ENCODE results near the gene CASP8. TPM values are rescaled to one million over a fixed set of nuclear protein-coding genes. Genes with fewer than 3 reads are reported as not detected.
A peak's percentile ranks its signal among the peaks of the same experiment; 100 is the strongest.

Gene CASP8
- total and polyA plus RNA-seq, 7 experiments from 2014 or later = 38.9 to 159 (median 93.2) TPM

DNA sequence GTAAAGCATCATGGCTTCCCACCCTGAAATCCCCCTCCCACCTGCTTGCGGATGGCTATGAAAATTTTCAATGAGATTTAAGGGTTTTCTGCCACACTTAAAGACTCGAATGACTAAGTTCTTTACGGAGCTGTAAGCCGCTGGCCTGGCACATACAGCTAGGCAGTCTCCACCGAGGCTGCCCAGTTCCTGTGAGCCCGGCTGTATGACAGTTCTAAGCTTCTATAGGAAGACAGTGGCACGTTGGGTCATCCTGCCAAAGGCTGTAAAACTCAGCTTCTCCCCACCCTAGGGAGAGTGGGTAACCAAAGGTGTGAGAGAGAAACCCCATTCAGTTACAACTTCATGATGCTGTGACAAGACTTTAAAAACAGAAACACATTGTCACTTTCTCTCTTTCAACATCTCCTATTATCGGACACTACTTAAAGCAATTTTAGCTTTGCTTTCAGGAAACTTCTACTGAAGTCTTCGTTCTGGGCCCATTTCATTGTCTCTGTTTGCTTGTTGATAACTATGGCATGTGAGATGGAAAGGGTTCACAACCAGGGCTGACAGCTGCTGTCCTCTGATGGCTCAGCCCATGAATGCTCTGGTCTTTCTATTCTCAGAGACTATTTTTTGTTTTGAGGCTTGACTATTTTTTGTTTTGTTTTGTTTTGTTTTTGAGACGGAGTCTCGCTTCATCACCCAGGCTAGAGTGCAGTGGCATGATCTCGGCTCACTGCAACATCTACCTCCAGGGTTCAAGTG lies 7.1 kb downstream of the CASP8 start:
- DNase-seq (no peak), ATAC-seq (peak; percentile 43)
- intact Hi-C loops (cut with micrococcal nuclease) = no loop called here
- POLR2A ChIA-PET = interaction anchor here (0.6 to 1.5 kb wide), 5 partner anchors 11 to 35 kb away, joined by 3 to 5 read pairs (median 4); no protein-coding TSS in a partner anchor
- Mint-ChIP-seq H3K9me3 (no peaks in the 10 kb centered on the region), H3K27ac (peak overlapping the region in 8 of 9 donors; percentile 10 to 89 (median 70)), H3K4me1 (peaks cover 64 to 95% (median 92%) of the 10 kb centered on the region in 7 donors), H3K36me3 (peaks cover 13 to 45% (median 37%) of the 10 kb centered on the region in 5 donors), H3K4me3 (peak overlapping the region in 5 of 10 donors; percentile 6 to 24 (median 10)), H3K27me3 (no peaks in the 10 kb centered on the region)
- Histone ChIP-seq H3K27ac (ENCODE audit: low read depth, low read length) (peak overlapping the region; percentile 11), H3K36me3 (ENCODE audit: control insufficient read depth in 2 of 3, insufficient read depth in 3 of 3, low read length in 3 of 3) (peaks cover 18 to 57% (median 26%) of the 10 kb centered on the region in 3 experiments), H3K27me3 (ENCODE audit: control insufficient read depth in 2 of 2, insufficient read depth in 2 of 2, low read length in 2 of 2) (no peaks in the 10 kb centered on the region), H3K4me3 (ENCODE audit: low read length) (no peak overlapping the region), H3K9me3 (ENCODE audit: control insufficient read depth in 2 of 3, low read length in 3 of 3) (no peaks in the 10 kb centered on the region), H3K4me1 (ENCODE audit: control insufficient read depth in 2 of 2, insufficient read depth in 2 of 2, low read length in 2 of 2) (peaks cover 50 to 85% of the 10 kb centered on the region in 2 donors)
- CTCF ChIA-PET = interaction anchor here (1.0 to 1.6 kb wide), 2 partner anchors 35 to 96 kb away, joined by 3 to 5 read pairs; no protein-coding TSS in a partner anchor

DNA sequence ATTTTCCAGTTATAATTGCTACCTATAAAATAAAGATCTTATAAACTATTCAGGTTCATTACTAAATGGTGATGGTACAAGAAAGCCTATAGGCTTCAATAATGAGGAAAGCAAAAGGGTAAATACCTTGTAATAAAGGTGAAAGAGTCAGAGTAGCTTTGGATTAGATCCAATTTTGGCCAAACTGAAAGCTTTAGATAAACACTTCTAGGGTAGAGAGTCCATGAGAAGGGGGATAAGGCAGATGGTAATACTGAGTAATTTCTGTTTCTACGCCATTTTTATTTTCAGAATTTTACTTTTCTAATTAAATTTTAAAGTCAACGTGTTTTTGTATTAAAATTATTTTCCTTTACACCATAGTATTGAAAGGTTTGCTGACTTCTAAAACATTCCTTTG lies 9.4 kb downstream of the CASP8 start:
- no peak for DNase-seq
- Mint-ChIP-seq H3K27ac (peak overlapping the region in 7 of 9 donors; percentile 14 to 89 (median 70)), H3K4me1 (peaks cover 52 to 88% (median 83%) of the 10 kb centered on the region in 7 donors), H3K4me3 (no peak overlapping the region), H3K36me3 (peaks cover 17 to 60% (median 47%) of the 10 kb centered on the region in 5 donors), H3K27me3 (no peaks in the 10 kb centered on the region), H3K9me3 (no peaks in the 10 kb centered on the region)
- CTCF ChIA-PET = interaction anchor here (0.6 to 2.6 kb wide), 5 partner anchors 8 to 174 kb away, joined by 4 to 9 read pairs (median 4); partner anchors contain the start of gene CASP8
- Histone ChIP-seq H3K4me3 (ENCODE audit: low read length) (no peak overlapping the region), H3K36me3 (ENCODE audit: control insufficient read depth in 2 of 3, insufficient read depth in 3 of 3, low read length in 3 of 3) (peaks cover 14 to 80% (median 43%) of the 10 kb centered on the region in 3 experiments), H3K4me1 (ENCODE audit: control insufficient read depth in 2 of 2, insufficient read depth in 2 of 2, low read length in 2 of 2) (peaks cover 27 to 84% of the 10 kb centered on the region in 2 donors), H3K27me3 (ENCODE audit: control insufficient read depth in 2 of 2, insufficient read depth in 2 of 2, low read length in 2 of 2) (no peaks in the 10 kb centered on the region), H3K9me3 (ENCODE audit: control insufficient read depth in 2 of 3, low read length in 3 of 3) (no peaks in the 10 kb centered on the region), H3K27ac (ENCODE audit: low read depth, low read length) (peak overlapping the region; percentile 14)
- ATAC-seq = no peak
- POLR2A ChIA-PET = interaction anchor here (0.6 to 1.3 kb wide), 4 partner anchors 8 to 59 kb away, joined by 3 to 6 read pairs (median 3); partner anchors contain the start of gene CASP8
- intact Hi-C loops (cut with micrococcal nuclease) = loop anchor here in 1 of 2 donors (5.0 kb wide), 1 partner anchor 32 kb away; no protein-coding TSS in a partner anchor

DNA sequence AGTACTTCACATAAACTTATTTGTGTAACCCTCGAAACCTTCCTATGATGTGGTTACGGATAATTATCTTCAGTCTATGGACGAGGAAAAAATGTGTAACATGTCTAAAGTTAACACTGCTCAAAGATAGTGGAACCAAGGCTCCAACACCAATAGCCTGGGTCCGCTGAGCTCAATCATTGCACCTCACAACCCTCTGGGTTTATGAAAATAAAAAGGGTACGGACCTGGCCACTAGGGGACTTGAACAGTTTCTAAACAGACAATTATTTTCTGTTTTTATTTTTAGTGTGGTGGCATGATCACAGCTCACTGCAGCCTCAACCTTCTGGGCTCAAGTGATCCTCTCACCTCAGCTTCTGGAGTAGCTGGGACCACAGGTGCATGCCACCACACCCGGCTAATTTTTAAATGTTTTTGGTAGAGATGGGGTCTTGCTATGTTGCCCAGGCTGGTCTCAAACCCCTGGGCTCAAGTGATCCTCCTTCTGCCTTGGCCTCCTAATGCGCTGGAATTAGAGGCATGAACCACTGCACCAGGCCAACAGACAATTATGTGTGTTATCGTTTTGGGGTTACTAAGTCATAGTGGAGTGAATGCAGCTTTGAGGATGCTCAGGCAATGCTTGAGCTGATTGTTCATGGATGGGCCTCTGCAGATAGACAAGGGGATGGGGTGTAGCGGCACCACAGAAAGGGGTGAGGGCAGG lies 10.1 kb downstream of the CASP8 start:
- peak overlapping the region in 6 of 10 donors; percentile 3 to 32 (median 16) for H3K4me3 Mint-ChIP-seq

DNA sequence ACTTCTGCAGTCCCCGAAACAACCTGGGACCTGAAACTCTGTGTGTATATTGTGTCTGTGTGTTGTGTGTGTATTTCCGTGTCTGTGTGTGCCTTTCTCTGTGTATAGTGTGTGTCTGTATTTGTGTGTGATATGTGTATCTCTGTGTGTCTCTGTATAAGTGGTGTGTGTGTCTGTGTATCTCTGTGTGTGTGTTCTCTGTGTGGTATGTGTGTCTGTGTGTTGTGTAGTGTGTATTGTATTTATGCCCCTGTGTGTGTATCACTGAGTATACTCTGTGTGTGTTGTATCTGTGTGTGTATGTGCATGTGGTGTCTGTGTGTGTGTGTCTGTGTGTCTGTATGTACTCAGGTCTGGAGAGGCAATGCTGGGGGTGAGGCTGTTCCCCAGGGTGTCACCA lies 11.6 kb downstream of the CASP8 start:
- DNase-seq (no peak), ATAC-seq (no peak)
- intact Hi-C loops (cut with micrococcal nuclease) = loop anchor here in 1 of 2 donors (1.0 to 5.0 kb wide), 2 partner anchors 9 to 35 kb away; no protein-coding TSS in a partner anchor
- Histone ChIP-seq H3K4me1 (ENCODE audit: control insufficient read depth in 2 of 2, insufficient read depth in 2 of 2, low read length in 2 of 2) (peaks cover 13 to 62% of the 10 kb centered on the region in 2 donors), H3K27ac (ENCODE audit: low read depth, low read length) (peak overlapping the region; percentile 49), H3K9me3 (ENCODE audit: control insufficient read depth in 2 of 3, low read length in 3 of 3) (no peaks in the 10 kb centered on the region), H3K27me3 (ENCODE audit: control insufficient read depth in 2 of 2, insufficient read depth in 2 of 2, low read length in 2 of 2) (no peaks in the 10 kb centered on the region), H3K4me3 (ENCODE audit: low read length) (peak overlapping the region; percentile 14), H3K36me3 (ENCODE audit: control insufficient read depth in 2 of 3, insufficient read depth in 3 of 3, low read length in 3 of 3) (peaks cover 11 to 94% (median 62%) of the 10 kb centered on the region in 3 experiments)
- no peaks in the 10 kb centered on the region for H3K9me3 Mint-ChIP-seq
- H3K4me1 Mint-ChIP-seq = peaks cover 37 to 83% (median 69%) of the 10 kb centered on the region in 7 donors
- ChIA-PET POLR2A (interaction anchor here (1.4 kb wide), 1 partner anchor 12 kb away, joined by 3 read pairs; the partner anchor contains the start of gene CASP8), CTCF (interaction anchor here (2.6 kb wide), 1 partner anchor 11 kb away, joined by 9 read pairs; the partner anchor contains the start of gene CASP8)
- H3K27me3 Mint-ChIP-seq = no peaks in the 10 kb centered on the region
- peaks cover 17 to 66% (median 54%) of the 10 kb centered on the region in 5 donors for H3K36me3 Mint-ChIP-seq
- peak overlapping the region; percentile 14 to 86 (median 67) for H3K27ac Mint-ChIP-seq
- H3K4me3 Mint-ChIP-seq = peak overlapping the region in 6 of 10 donors; percentile 2 to 63 (median 12)

More for the DNA sequence above, 10.1 kb downstream of the CASP8 start:
- Histone ChIP-seq H3K36me3 (ENCODE audit: control insufficient read depth in 2 of 3, insufficient read depth in 3 of 3, low read length in 3 of 3) (peaks cover 14 to 87% (median 50%) of the 10 kb centered on the region in 3 experiments), H3K4me3 (ENCODE audit: low read length) (no peak overlapping the region), H3K4me1 (ENCODE audit: control insufficient read depth in 2 of 2, insufficient read depth in 2 of 2, low read length in 2 of 2) (peaks cover 20 to 77% of the 10 kb centered on the region in 2 donors), H3K27me3 (ENCODE audit: control insufficient read depth in 2 of 2, insufficient read depth in 2 of 2, low read length in 2 of 2) (no peaks in the 10 kb centered on the region), H3K9me3 (ENCODE audit: control insufficient read depth in 2 of 3, low read length in 3 of 3) (no peaks in the 10 kb centered on the region), H3K27ac (ENCODE audit: low read depth, low read length) (peak overlapping the region; percentile 14)
- POLR2A ChIA-PET = interaction anchor here (0.6 to 1.4 kb wide), 5 partner anchors 9 to 60 kb away, joined by 3 to 6 read pairs (median 3); partner anchors contain the start of gene CASP8
- peaks cover 17 to 66% (median 51%) of the 10 kb centered on the region in 5 donors for H3K36me3 Mint-ChIP-seq
- DNase-seq (no peak), ATAC-seq (no peak)
- CTCF ChIA-PET = interaction anchor here (0.6 to 2.6 kb wide), 4 partner anchors 8 to 175 kb away, joined by 4 to 9 read pairs (median 4); partner anchors contain the start of gene CASP8
- peaks cover 48 to 88% (median 76%) of the 10 kb centered on the region in 7 donors for H3K4me1 Mint-ChIP-seq
- intact Hi-C loops (cut with micrococcal nuclease) = loop anchor here in 1 of 2 donors (5.0 kb wide), 1 partner anchor 33 kb away; no protein-coding TSS in a partner anchor
- H3K9me3 Mint-ChIP-seq = no peaks in the 10 kb centered on the region
- H3K27me3 Mint-ChIP-seq = no peaks in the 10 kb centered on the region
- peak overlapping the region in 8 of 9 donors; percentile 32 to 85 (median 59) for H3K27ac Mint-ChIP-seq

DNA sequence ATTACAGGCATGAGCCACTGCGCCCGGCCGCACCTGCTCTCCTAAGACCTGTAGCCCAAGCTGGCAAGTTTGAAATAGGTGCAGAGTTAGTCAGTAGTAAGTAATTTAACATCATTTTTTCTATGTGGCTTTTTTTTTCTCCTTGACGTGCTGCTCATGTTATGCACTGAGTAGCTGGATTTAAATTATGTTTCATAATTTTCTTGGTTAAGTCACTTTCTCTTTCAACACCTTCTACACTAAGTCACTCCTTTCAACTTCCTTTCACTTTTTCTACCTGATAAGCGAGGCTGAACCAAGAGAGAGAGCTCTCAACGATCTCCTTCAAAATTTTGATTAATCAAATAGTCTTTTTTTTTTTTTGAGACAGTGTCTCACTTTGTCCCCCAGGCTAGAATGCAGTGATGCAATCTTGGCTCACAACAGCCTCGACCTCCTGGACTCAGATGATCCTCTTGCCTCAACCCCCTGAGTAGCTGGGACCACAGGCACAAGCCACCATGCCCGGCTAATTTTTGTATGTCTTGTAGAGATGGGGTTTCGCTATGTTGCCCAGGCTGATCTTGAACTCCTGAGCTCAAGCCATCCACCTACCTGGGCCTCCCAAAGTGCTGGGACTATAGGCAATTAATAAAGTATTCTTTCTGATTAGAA lies 13.1 kb downstream of the CASP8 start:
- no peaks in the 10 kb centered on the region for H3K27me3 Mint-ChIP-seq
- H3K4me1 ChIP-seq (ENCODE audit: control insufficient read depth in 2 of 2, insufficient read depth in 2 of 2, low read length in 2 of 2) = peaks cover 6 to 47% of the 10 kb centered on the region in 2 donors
- peaks cover 11 to 86% (median 62%) of the 10 kb centered on the region in 3 experiments for H3K36me3 ChIP-seq (ENCODE audit: control insufficient read depth in 2 of 3, insufficient read depth in 3 of 3, low read length in 3 of 3)
- intact Hi-C loops (cut with micrococcal nuclease) = loop anchor here in 1 of 2 donors (5.0 kb wide), 1 partner anchor 36 kb away; no protein-coding TSS in a partner anchor
- POLR2A ChIA-PET = interaction anchor here (0.7 to 1.7 kb wide), 2 partner anchors 13 to 126 kb away, joined by 8 to 10 read pairs; partner anchors contain the start of gene CASP8
- H3K4me3 Mint-ChIP-seq = peak overlapping the region in 8 of 10 donors; percentile 2 to 53 (median 15)
- peaks cover 17 to 64% (median 50%) of the 10 kb centered on the region in 5 donors for H3K36me3 Mint-ChIP-seq
- no peak overlapping the region for H3K4me3 ChIP-seq (ENCODE audit: low read length)
- peak overlapping the region; percentile 35 for H3K27ac ChIP-seq (ENCODE audit: low read depth, low read length)
- peak; percentile 52 for ATAC-seq
- no peaks in the 10 kb centered on the region for H3K27me3 ChIP-seq (ENCODE audit: control insufficient read depth in 2 of 2, insufficient read depth in 2 of 2, low read length in 2 of 2)
- H3K27ac Mint-ChIP-seq = peak overlapping the region; percentile 58 to 86 (median 73)
- no peak for DNase-seq
- no peaks in the 10 kb centered on the region for H3K9me3 Mint-ChIP-seq
- peaks cover 32 to 75% (median 64%) of the 10 kb centered on the region in 7 donors for H3K4me1 Mint-ChIP-seq
- CTCF ChIA-PET = interaction anchor here (0.7 kb wide), 1 partner anchor 41 kb away, joined by 8 read pairs; no protein-coding TSS in a partner anchor
- no peaks in the 10 kb centered on the region for H3K9me3 ChIP-seq (ENCODE audit: control insufficient read depth in 2 of 3, low read length in 3 of 3)

Data from naive thymus-derived CD4-positive, alpha-beta T cell (primary cell).